Stomach (tissue), 4 donors: ENCODE results near the gene ZNF79.

ENCODE experiments used
- CTCF ChIP-seq, 7 experiments: fragments of 450-650 bp in 4 of 7; fragments of 200-600 bp in 3 of 7; sonication (generic) in 3 of 7; IDR thresholded peaks; one replicate each; pipeline ENCODE4 v1.5.1; 2016 to 2019; ENCODE audit warnings: antibody characterized with exemption in 7 of 7, control low read depth in 2 of 7, mild to moderate bottlenecking in 1 of 7
- EP300 ChIP-seq: sonication (generic); formaldehyde crosslinking; IDR thresholded peaks from one replicate; pipeline ENCODE4 v1.6.1; 2017; ENCODE audit warnings: antibody characterized with exemption
- POLR2A ChIP-seq, 4 donors: fragments of 450-650 bp; IDR thresholded peaks; one replicate each; pipeline ENCODE4 v1.6.1; 2016; ENCODE audit warnings: antibody characterized with exemption in 4 of 4, control low read depth in 2 of 4, mild to moderate bottlenecking in 1 of 4, moderate library complexity in 1 of 4
- POLR2AphosphoS5 ChIP-seq, 3 donors: sonication (generic); formaldehyde crosslinking; IDR thresholded peaks; one replicate each; pipeline ENCODE4 v1.6.1; 2016; ENCODE audit warnings: antibody characterized with exemption in 3 of 3

- no peak for TF ChIP-seq CTCF (IDR thresholded peaks at IDR 0.05)
- no peak for TF ChIP-seq POLR2A (IDR thresholded peaks at IDR 0.05)
- TF ChIP-seq POLR2AphosphoS5 (IDR thresholded peaks at IDR 0.05): no peak
- TF ChIP-seq EP300: no peak
Observed at GRCh38 chr9:127467621-127468020, 43.4 kb downstream of the ZNF79 start.
